CD4-positive, alpha-beta T cell treated with Interleukin-15 for 4 hours (primary cell): Measurements from ENCODE around the gene ROR1.
"Not testable (repeated sequence)": the region's sequence is repeated elsewhere in the genome, so short reads cannot be mapped to it uniquely, and the experiment has no call there.

Source experiments
- DNase-seq: peaks from one replicate; pipeline ENCODE4 v3.0.0-alpha.2; 2020; ENCODE audit warnings: low spot score

The ROR1 gene

DNA sequence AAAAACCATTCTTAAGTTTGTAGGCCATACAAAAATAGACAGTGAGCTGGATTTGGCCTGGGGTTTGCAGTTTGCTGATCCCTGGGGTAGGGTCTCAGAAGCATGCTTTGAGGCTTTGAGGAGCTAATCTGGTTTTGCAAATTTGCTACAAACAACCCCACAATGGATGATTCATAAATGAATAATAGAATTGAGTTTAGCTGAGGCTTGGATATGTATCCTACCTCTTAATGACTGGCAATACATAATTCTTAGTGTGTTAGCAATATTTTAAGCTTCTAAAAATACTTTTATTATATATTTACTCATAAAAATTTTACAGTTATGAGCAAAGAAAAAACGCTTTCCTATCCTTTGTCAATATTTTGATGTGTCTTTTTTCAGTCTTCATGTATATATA, 50.6 kb downstream of the ROR1 start:
- DNase-seq: no peak

DNA sequence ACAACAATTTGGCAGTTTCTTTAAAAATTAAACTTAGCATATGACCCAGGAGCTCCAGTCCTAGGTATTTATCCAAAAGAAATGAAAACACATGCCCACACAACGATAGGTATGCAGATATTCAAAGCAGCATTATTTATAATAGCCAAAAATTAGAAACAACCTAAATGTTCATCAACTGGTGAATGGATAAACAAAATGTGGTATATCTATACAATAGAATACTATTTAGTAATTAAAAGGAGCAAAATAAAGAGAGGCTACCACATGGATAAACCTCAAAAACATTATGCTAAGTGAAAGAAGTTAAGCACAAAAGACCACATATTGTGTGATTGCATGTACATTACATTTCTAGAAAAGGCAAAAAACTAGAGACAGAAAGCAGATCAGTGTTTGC, 51.3 kb downstream of the ROR1 start:
- DNase-seq: no peak

DNA sequence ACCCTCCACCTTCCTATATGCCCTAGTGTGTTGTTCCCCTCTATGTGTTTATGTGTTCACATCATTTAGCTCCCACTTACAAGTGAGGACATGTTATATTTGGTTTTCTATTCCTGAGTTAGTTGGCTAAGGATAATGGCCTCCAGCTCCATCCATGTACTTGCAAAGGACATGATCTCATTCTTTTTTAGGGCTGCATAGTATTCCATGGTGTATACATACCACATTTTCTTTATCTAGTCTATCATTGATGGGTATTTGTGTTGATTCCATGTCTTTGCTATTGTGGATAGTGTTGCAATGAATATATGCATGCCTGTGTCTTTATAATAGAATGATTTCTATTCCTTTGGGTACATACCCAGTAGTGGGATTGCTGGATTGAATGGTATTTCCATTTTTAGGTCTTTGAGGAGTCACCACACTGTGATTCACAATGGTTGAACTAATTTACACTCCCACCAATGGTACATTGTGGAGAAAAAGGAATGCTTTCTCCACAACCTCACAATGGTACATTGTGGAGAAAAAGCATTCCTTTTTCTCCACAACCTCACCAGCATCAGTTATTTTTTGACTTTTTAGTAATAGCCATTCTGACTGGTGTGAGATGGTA, 52.5 kb downstream of the ROR1 start:
- not testable (repeated sequence) for DNase-seq

DNA sequence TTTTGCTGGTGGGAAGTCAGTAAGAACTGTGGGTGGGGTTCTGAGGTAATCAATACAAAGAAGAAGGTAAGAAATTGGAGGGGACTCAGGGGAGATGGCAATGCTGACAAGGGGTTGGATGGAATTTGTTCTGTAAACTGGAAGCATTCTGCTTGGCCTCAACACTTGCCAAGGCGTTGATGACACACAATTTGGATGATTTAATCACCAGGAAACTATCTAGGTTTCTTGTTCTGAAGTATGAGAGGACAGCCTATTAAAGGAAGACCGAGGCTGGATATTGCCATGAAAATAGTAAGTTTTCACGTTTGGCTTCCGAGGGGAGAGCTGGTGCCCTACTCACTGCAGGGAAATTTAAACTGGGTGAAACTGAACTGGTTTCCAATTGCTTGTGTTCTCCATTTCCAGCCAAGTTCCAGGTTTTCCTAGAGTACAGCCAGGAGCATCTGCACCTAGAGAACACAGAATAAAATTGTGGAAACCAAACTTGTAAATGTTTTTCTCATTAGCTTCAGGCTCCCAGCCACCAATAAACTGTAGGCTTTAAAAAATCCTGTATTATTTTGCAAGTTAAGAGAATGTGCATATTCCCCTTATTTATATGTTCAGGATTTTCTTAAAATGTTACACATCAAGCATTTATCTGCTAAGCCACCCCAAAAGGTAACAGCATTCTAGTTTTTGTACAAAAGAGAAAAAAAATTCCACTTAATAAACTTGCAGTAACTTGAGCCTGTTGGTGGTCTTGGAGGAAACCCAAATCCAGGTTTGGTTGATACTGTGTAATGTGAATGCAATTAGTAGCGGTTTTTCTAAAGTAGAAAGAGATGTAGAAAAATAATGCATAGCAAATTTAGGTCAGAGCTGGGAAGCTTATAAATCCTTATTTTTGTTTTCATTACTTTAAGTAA, 53.8 kb downstream of the ROR1 start:
- DNase-seq: no peak

DNA sequence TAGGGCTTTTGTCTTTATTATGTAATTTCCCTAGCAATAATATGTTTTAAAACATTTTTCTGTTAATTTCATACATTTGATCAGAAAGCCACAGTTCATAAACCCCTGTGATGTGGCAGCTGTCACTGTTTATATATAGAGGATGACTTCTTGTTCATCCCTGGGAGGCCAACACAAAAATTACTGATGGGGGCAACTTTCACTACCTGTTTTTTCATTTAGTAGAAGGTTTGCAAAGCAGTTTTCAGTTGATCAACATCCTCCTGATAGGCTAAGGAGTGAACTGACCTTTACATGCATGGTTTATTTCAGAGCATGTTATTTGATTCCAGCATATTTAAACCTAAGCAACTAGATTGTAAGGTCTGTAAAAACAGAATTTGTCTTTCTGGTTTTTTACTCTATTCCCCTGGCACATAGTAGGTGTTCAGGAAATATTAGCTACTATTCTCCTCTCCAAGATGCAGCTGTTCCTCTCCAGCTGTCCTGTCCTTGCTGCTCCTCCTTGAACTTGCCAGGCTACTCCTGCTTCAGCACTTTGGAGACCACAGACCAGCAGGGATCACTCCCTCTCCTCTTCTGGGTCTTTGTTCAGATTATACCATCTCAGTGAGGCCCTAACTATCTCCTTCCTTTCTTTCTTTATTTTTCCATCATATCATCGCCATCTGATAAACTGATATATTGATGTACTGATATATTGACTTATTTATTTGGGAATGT, 54.7 kb downstream of the ROR1 start:
- DNase-seq: no peak

DNA sequence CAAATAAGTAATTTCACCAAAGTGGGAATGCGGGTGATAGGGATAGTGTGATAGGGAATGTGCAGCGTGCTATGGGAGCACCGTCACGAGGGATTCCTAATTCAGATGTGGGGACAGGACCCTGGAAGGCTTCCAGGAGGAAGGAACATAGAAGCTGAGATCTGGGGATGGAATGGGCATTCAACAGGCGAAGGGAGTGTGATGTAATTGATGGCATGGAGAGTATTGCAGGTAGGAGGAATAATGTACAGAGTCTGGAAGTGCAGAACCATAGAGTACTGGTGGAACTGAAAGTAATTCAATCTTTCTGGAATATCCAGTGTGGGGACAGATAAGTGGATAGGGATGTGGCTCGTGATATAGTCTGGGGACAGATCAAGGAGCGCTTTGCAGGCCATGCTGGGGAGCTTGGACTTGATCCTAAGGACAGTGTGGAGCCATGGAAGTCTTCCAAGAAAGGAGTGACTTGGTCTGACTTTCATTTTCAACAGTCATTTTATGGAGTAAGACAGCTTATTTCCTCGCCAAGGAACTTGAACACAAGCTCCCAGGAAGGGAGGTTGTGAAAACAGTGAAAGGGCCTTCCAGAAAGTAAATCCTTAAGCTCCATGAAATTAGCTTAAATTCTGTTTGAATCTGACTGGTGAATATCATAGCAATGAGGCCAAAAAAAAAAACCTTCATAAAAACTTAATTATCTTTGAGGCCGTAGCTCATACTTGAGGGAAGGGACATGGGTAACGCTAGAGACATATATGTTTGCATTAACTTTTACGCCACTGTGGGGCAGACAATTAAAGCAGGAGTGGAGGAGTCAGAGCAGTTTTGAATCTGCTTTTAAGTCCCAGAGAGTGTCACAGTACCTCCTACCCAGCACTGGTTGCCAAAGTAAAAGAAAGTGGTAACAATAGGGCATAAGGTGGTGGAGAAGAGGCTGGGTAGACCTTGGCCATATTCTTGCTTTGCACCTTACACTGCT, 55.8 kb downstream of the ROR1 start:
- DNase-seq: no peak

DNA sequence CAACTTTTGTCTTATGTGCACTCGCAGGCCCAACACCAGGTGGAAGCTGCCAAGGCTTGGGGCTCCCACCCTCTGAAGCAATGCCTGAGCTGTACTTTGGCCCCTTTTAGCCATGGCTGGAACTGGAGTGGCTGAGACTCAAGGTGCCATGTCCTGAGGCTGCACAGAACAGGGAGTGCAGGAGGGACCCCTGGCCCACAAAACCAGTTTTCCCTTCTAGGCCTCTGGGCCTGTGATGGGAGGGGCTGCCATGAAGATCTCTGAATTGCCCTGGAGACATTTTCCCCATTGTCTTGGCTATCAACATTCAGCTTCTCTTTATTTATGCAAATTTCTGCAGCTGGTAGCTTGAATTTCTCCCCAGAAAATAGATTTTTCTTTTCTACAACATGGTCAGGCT, 57.6 kb downstream of the ROR1 start:
- DNase-seq: no peak

DNA sequence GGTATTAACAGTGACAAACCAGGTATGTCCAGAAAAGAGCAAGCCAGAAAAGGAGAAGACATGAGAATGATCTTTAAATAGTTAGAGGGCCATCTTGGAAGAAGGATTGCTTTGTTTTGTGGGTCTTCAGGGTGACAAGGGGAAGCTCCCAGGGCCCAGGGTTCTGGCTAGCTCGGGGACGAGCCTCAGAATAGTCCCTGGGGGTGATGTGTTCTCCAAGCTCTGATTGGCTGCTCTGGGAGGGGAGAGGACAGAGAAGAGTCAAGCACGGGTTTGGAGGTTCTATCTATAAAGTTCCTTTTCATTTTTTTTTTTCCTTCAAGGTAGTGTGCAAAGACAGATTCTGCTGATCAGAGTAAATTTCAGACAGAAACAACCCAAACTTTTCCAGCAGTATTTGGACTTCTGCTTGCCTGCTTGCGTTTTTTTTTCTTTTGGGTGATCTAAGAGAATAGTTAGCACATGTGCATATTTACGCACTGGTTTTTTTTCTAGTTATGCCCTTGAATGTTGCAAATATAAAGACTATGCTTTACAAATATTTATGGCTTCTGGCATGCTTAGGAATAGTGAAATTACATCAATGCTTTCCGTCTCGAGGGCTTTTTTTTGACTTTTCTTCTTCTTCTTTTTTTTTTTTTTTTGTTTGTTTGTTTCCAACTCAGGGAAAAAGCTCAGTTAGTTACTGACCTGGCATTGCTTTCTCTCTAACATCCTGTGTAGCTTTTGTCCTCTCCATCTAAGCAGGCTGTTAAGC, 59.7 kb downstream of the ROR1 start:
- no peak for DNase-seq

DNA sequence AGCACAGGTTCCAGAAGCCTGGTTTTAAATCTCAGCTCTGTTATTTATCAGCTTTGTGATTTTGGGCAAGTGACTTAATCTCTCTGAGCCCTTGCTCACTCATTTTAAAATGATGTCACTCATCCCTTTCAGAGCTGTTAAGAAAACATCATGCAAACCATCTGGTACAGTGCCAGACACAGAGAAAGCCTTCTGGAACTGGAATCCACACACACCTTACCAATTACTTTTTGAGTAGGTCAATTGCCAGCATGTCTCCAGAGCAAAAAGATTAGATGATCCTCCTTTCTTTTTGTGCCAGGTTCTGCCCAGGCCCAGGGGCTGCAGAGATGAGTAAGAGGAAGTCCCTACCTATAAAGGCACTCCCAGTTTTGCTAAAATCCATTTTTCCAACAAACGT, 61.3 kb downstream of the ROR1 start:
- no peak for DNase-seq

DNA sequence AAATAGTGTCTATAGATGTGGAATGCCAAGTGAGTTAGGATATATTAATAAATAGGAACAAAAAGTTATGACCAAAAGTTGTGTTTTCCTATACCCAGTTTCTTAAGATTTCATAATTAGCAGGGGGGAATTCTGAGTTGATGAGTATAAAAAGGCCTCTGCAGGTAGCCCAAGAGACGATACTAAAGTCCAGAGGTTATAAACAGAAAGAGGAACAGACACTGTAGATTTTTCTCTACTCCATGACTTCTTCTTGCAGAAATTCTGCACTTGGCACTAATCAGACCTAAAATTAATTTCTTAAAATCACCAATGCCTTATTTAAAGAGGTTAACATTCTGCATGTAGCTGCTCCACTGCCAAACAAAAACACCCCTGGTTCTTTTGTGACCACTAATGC, 62.6 kb downstream of the ROR1 start:
- no peak for DNase-seq

DNA sequence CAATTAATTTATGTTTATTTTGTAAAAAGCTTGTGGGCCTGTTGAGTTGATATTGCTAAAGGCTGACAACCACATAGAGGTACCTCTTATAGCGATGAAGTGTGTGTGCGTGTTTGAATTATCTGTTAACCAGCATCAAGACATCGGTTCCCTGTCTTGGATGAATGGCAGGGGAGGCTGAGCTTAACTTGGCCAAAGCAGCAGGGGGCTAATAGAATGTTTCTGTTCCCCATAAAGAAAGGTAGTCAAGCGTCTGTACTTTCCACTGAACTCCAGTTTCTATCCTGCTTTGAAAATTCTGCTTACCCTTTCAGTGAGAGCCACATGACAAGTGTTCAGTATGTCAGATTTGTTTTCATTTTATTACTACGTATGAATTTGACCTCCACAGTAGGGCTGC, 63.0 kb downstream of the ROR1 start:
- DNase-seq: no peak

DNA sequence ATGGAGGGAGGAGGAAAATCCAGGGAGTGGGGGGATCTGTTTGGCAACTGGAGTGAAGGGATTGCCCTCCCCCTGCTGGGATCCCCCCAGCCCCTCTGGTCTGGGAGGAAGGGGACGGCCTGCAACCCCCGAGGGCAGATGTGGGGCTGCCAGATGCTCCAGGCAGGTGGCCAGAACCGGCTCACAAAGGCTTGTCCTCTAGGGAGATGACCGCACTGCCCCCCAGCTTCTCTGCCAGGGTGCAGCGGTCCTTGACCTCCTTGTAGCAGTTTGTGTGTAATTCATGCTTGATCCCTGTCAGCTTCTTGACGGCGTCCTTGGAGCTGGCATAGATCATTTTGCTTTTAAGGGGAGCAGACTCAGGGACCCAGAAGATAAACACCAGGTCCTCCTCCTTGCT, 69.2 kb downstream of the ROR1 start:
- no peak for DNase-seq

DNA sequence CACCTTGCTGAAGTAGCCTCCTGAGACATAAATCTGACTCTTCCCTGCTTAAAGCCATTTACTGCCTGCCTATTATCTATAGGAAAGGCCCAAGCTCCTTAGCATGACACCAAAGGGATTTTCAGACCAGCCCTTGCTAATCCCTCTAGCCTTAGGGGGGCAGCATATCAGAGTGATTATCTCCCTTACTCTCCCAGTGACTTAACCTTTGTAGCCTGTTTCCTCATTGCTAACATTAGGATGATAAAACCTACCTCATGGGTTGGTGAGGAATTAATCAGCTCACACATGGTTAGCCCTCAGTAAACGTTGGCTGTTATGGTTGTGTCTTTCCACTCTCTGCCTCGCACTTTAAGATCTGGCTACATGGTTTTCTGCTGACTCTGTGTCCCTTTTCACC, 70.1 kb downstream of the ROR1 start:
- no peak for DNase-seq

DNA sequence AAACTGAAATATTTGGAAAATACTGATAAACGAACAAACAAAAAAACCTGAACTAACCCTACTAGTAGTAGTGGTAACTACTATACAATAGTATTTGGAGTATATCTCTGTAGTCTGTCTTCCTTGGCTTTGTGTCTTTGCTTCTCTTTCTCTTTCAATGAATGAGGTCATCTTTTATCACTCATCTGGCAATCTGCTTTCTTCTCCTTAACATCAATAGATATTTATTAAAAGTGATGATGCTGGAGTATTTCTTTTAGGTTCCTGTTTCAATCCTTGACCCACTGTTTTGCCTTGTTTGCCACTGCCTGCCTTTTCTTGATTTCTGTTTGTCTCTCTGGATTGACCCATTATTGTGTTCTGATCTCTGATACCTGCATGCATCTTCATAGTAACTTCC, 71.5 kb downstream of the ROR1 start:
- no peak for DNase-seq

DNA sequence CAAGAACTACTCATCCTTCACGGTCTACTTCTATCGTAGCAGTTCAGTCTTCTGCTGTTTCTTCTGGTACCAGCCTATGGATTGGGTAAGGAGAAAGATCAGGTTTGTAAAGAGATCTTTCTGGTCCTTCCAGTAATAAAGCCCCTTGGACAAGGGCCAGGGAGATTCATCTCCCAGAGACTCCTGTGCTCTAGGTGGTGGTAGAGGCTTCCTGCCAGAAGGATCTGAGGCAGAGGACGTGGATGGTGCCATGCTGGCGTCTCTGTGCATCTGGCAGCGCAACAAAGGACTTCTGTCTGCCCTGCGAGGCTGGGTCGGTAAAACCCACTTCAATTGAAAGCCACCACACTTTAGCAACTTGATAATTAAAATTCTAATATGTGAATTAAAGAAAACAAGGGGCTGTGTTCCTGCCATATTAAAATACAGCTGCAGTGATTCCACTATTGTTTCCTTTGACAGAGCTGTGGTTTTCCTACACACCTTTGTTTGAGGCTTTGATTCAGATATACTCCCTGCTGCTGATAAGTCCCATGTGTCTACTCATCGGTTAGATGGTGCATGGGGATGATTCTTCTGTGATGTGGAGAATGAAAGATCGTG, 73.6 kb downstream of the ROR1 start:
- no peak for DNase-seq

DNA sequence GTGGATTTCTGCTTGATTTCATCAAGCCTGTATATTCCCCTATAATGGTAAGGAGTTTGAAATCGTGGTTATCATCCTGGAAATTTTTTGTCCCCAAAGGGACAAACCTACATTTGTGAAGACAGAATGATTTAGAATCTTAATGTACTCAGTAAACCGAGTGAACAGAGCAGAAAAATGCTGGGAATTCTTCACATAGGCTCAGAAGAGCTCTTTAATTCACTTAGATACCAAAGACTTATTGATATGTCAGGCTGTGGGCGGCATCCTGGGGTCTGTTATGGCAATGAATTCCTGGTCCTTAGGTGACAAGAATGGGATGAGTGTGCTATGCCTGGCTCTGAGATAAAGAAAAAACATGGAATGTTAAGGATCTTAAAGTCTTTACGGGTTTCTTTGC, 74.9 kb downstream of the ROR1 start:
- DNase-seq: no peak

DNA sequence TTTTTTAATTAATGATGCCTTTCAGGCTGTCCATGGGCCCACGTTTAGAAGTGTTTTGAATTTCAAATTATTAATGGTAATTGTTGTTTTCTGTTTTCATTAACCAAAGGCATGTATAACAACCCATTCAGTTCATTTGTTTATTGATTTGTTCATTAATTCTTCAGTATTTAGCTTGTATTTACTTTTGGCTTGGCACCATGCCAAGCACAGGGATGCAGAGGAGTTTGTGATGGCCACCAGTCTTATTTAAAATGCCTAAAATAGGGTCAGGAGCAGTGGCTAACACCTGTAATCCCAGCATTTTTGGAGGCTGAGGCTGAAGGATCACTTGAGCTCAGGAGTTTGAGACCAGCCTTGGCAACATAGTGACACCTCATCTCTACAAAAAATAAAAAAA, 75.3 kb downstream of the ROR1 start:
- no peak for DNase-seq

DNA sequence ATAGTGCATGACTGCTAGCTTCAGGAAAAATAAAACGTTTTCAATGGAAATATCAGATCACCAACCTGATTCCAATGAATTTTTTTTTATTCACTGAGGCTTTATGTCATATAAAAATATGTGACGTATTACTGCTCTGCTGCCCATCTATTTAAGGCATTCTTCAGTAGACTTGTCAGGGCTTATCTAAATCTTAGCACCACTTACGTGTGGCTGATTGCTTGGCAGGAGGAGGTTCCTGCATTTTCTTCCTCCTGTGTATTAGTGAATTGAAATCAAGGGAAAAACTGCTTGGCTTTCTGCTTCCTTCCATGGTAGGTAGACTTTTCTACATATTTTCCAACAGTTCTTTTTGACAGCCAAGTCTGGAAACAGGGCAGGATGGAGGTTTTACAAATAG, 80.3 kb downstream of the ROR1 start:
- no peak for DNase-seq

DNA sequence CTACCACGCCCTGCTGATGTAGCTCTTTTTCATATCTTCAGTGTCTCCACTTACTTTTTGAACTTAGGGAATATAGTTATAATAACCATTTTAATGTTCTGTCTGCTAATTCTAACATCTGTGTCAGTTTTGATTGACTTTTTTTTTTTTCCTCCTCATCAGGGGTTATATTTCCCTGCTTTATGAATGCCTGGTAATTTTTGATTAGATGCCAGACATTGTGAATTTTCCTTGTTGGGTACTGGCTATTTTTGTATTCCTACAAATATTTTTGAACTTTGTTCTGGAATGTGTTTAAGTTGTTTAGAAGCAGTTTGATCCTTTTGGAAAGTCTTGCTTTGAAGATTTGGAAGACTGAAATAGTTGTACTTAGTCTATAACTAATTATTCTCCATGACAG, 82.1 kb downstream of the ROR1 start:
- no peak for DNase-seq

DNA sequence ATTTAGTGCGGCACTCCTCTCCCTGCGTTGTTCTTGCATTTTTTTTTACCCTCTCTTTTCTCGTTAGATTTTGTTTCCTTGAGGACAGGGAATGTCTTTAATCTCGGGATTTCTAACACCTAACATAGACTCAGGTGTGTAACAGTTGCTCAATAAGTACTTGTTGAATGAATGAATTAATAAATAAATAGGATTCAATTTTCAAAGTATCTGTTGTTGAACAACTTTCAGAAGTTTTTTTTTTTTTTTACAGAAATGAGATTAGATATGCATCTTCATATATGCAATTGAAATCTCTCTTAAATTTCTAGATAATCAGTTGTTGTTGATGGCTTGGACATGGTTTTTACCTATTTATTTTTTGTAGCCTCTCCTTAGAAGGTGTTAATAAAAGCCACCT, 83.1 kb downstream of the ROR1 start:
- DNase-seq: no peak

DNA sequence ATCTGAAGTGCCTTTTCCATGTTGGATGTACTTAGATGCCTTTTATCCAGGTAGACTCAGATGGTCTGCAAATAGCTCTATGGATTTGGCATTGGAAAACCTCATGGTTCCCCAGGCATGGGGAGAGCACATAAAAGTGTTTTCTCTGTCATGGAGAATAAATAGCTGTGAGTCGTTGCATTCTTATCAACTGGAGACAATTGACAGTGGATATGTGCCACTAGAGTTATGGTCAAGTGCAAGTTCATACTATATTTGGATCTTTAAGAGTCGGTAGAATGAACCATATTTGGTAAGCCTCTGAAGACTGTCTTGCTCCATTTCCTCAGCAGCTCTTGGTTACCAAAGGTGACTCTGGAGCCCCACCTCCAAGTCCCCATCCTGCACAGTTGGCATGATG, 83.7 kb downstream of the ROR1 start:
- no peak for DNase-seq
